ENCODE data around the gene CCDC122. TPM values are rescaled to one million over a fixed set of nuclear protein-coding genes. Genes with fewer than 3 reads are reported as not detected.

CCDC122 gene
- total RNA-seq (2022) (6.1 and 6.2 TPM in 2 replicates), Bru-seq, nascent RNA (percentile 62 among the genes with signal in this experiment), BruChase-seq, experiment 1, labeled RNA remaining after a 6-hour chase (percentile 62 among the genes with signal in this experiment), BruChase-seq, experiment 2, labeled RNA remaining after a 2-hour chase (percentile 66 among the genes with signal in this experiment)
- long read RNA-seq, partial matches to known transcripts = 1 of 3 reads
- long read RNA-seq, other reads (novel, unspliced or antisense) = 2 of 3 reads

DNA sequence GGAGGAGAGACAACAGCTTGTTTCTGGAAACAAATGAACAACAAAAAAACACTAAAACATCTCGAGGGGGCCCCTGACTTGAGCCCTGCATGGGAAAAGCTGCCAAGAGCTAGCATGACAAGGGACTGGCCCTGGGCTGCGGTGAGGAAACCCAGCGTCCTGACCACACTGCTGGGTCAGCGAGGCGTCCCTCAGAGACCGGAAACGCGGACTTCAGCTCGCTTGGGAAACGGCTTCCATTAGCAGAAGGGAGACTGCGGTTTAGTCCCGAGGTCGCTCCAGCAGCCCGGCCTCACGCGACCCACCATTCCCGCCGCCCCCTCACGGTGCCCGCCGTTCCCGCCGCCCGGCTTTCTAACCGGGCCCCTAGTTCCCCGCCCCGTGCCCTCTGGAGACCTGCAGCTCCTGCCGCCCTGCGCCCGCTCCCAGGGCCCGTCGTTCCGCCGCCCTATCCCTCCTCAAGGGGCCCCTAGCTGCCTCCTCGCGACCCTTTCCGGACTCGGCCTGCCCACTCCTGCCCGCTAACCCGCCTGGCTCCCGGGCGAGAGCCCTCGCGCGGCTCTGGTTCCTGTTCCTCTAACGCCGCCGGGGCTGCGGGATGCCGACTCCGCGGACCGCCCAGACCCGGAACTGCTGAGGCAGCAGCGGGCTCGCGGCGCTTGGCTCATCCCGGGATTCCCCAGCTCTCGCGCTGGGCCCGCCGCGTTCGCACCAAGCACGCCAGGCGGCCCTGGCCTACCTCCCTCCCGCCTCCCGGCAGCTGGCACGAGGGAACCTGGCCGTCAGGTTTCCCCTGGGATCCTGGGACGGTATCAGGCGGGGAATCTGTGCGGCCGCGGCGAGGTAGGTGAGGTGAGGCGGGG lies at the start of gene CCDC122:
TSS of gene CCDC122 (minus strand) at position 849 of the 863 bp plus-strand sequence. CDS start 10,364 bp downstream, outside the sequence.
- H3K36me3 Mint-ChIP-seq (ENCODE audit: insufficient read depth, unreplicated experiment) = peaks cover 20% of the 10 kb centered on the region
- H3K9me3 Mint-ChIP-seq (ENCODE audit: low read depth, unreplicated experiment) = no peaks in the 10 kb centered on the region
- TF ChIP-seq, protein P1, sequence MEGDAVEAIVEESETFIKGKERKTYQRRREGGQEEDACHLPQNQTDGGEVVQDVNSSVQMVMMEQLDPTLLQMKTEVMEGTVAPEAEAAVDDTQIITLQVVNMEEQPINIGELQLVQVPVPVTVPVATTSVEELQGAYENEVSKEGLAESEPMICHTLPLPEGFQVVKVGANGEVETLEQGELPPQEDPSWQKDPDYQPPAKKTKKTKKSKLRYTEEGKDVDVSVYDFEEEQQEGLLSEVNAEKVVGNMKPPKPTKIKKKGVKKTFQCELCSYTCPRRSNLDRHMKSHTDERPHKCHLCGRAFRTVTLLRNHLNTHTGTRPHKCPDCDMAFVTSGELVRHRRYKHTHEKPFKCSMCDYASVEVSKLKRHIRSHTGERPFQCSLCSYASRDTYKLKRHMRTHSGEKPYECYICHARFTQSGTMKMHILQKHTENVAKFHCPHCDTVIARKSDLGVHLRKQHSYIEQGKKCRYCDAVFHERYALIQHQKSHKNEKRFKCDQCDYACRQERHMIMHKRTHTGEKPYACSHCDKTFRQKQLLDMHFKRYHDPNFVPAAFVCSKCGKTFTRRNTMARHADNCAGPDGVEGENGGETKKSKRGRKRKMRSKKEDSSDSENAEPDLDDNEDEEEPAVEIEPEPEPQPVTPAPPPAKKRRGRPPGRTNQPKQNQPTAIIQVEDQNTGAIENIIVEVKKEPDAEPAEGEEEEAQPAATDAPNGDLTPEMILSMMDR (IDR thresholded peaks at IDR 0.05; ENCODE audit: unreplicated experiment) = no peak
- intact Hi-C loops (cut with micrococcal nuclease; ENCODE audit: unreplicated experiment) = loop anchor here (10.0 kb wide), 1 partner anchor 574 kb away; no protein-coding TSS in a partner anchor
- peak within 1 kb of the TSS; percentile 84 for H3K27ac Mint-ChIP-seq (ENCODE audit: unreplicated experiment)
- peak; percentile 79 for DNase-seq
- no peaks in the 10 kb centered on the region for H3K27me3 Mint-ChIP-seq (ENCODE audit: unreplicated experiment)
- CTCF ChIA-PET = interaction anchor here (0.5 to 0.6 kb wide), 2 partner anchors 31 to 831 kb away, joined by 3 to 6 read pairs; no protein-coding TSS in a partner anchor
- no TSS peak for BruUV-seq (replicated peaks)
- H3K4me1 Mint-ChIP-seq (ENCODE audit: low read depth, unreplicated experiment) = peaks cover 24% of the 10 kb centered on the region
- peak within 1 kb of the TSS; percentile 96 for H3K4me3 Mint-ChIP-seq (ENCODE audit: low read depth, unreplicated experiment)

DNA sequence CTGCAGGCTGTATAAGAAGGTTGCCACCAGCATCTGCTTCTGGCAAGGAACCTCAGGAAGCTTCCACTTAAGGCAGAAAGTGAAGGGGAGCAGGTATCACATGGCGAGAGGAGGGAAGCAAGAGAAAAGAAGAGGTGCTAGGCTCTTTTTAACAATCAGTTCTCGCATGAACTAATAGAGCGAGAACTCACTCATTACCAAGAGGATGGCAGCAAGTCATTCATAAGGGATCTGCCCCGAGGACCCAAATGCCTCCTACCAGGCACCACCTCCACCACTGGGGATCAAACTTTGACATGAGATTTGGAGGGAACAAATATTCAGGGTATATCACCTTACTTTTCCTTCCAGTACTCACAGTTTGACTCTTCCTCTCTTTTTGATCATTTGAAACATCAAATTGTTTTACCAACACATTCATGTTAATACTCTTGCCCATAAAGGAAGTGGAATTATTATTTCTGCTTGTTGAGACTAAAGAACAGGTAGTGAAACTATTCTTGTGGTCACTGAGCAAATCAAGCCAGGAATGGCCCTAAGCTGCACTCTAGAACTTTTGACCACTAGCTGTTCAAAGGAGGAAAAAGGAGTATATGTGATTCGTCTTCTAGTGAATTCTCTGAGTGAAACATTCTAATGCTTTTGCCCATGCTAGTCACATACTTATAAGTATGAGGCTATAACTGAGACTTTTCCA lies 45.2 kb upstream of the CCDC122 start:
- Mint-ChIP-seq H3K36me3 (ENCODE audit: insufficient read depth, unreplicated experiment) (no peaks in the 10 kb centered on the region), H3K4me3 (ENCODE audit: low read depth, unreplicated experiment) (no peak overlapping the region), H3K4me1 (ENCODE audit: low read depth, unreplicated experiment) (no peaks in the 10 kb centered on the region), H3K27me3 (ENCODE audit: unreplicated experiment) (no peaks in the 10 kb centered on the region), H3K27ac (ENCODE audit: unreplicated experiment) (no peak overlapping the region), H3K9me3 (ENCODE audit: low read depth, unreplicated experiment) (no peaks in the 10 kb centered on the region)
- CTCF ChIA-PET = no interaction called here
- no peak for DNase-seq
- TF ChIP-seq, protein P1 (IDR thresholded peaks at IDR 0.05; ENCODE audit: unreplicated experiment) = no peak
- BruUV-seq (replicated peaks) = no TSS peak
- intact Hi-C loops (cut with micrococcal nuclease; ENCODE audit: unreplicated experiment) = no loop called here

DNA sequence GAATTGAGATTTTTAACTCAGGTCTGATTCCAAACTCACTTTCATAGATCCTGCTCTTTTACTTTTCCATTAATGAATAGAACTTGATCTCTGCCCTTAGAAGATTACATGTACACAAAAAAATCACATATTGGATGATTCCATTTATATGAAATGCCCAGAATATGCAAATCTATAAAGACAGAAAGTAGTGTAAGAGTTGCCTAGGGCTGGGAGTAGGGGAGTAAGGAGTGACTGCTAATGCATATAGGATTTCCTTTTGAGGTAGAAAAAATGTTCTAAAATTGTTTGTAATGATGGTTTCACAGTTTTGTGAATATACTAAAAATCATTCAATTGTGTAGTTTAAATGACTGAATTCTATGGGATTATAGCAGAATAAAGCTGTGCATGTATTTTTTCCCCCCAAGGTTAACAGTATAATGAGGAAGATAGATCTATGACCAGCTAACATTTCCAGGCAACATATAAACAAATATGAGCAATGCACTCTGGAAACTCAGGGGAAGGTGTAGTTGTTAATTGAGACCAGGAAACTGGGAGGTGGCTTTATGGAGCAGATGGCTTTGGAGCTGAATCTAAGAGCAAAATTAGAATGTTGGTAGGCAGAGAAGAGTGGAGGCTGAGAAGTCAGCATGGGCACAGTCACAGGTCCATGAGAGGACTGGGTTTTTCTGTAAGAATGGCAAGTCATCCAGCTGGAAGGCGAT lies 41.6 kb upstream of the CCDC122 start:
- no peak overlapping the region for H3K27ac Mint-ChIP-seq (ENCODE audit: unreplicated experiment)
- no peaks in the 10 kb centered on the region for H3K36me3 Mint-ChIP-seq (ENCODE audit: insufficient read depth, unreplicated experiment)
- no TSS peak for BruUV-seq (replicated peaks)
- no peak overlapping the region for H3K4me3 Mint-ChIP-seq (ENCODE audit: low read depth, unreplicated experiment)
- H3K27me3 Mint-ChIP-seq (ENCODE audit: unreplicated experiment) = no peaks in the 10 kb centered on the region
- no peaks in the 10 kb centered on the region for H3K9me3 Mint-ChIP-seq (ENCODE audit: low read depth, unreplicated experiment)
- intact Hi-C loops (cut with micrococcal nuclease; ENCODE audit: unreplicated experiment) = no loop called here
- TF ChIP-seq, protein P1 (IDR thresholded peaks at IDR 0.05; ENCODE audit: unreplicated experiment) = no peak
- no peak for DNase-seq
- H3K4me1 Mint-ChIP-seq (ENCODE audit: low read depth, unreplicated experiment) = no peaks in the 10 kb centered on the region
- CTCF ChIA-PET = no interaction called here

DNA sequence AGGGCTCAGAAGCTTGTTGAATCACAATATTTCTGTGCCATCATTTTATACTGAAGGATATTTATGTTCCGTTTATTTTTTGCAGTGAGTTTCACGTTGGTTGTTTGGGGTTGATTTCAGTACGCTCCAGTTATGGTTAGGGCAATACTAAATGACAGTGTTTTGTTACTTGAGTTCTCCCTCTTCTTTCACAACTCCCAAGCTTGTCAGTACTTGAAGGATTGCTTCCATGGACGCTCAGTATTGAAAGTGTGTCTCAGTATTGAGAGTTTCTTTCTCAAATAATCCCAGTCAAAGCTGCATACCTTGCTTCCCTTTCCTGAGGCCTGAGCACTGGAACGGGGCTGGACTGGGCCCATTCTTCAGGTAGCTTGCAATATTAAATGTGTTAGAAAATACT lies 39.1 kb upstream of the CCDC122 start:
- intact Hi-C loops (cut with micrococcal nuclease; ENCODE audit: unreplicated experiment) = no loop called here
- no peaks in the 10 kb centered on the region for H3K9me3 Mint-ChIP-seq (ENCODE audit: low read depth, unreplicated experiment)
- no peaks in the 10 kb centered on the region for H3K27me3 Mint-ChIP-seq (ENCODE audit: unreplicated experiment)
- CTCF ChIA-PET = no interaction called here
- no peak for DNase-seq
- no peaks in the 10 kb centered on the region for H3K4me1 Mint-ChIP-seq (ENCODE audit: low read depth, unreplicated experiment)
- no peak overlapping the region for H3K4me3 Mint-ChIP-seq (ENCODE audit: low read depth, unreplicated experiment)
- no TSS peak for BruUV-seq (replicated peaks)
- no peaks in the 10 kb centered on the region for H3K36me3 Mint-ChIP-seq (ENCODE audit: insufficient read depth, unreplicated experiment)
- TF ChIP-seq, protein P1 (IDR thresholded peaks at IDR 0.05; ENCODE audit: unreplicated experiment) = no peak
- H3K27ac Mint-ChIP-seq (ENCODE audit: unreplicated experiment) = no peak overlapping the region

Data from Calu3 (cell line).